Heart left ventricle (tissue), 13 donors: ENCODE measurements around the gene ARHGAP10.

Experiments
- CTCF ChIP-seq, 12 donors: fragments of 200-600 bp; sonication (generic) in 4 of 12; IDR thresholded peaks; one replicate each; pipeline versions ENCODE4 v1.5.0 to v1.8.0; 2018 to 2022; ENCODE audit warnings: antibody characterized with exemption in 12 of 12, mild to moderate bottlenecking in 5 of 12
- POLR2A ChIP-seq, 2 donors: fragments of 450-650 bp; IDR thresholded peaks; one replicate each; pipeline ENCODE4 v1.6.1; 2017; ENCODE audit warnings: antibody characterized with exemption in 2 of 2, mild to moderate bottlenecking in 2 of 2, moderate library complexity in 2 of 2
- donor health status: ischemic (EF 13 %, LVEDD 7.1; RV severe dilation, severe dysfunction).
- donor health status: DM: no; HTN: yes; CAD: no.
- donor health status: DM: no; HTN: no; CAD: no.
- donor health status: ischemic (EF 25% LVEDD 6.9; RV normal size, moderate dysfunction).
- donor health status: ischemic (EF 25% LVEDD 5.7; RV mildly dilated, moderate dysfunction).
- donor health status: ischemic (EF 35%, LVEDD 5.7; RV mildly dilated, moderate dysfunction).
- donor health status: nonischemic (EF 11% LVEDD 7.7; RV severe dilation, severe dysfunction).
- donor health status: DM: yes; HTN: yes; CAD: no.
- donor health status: PGD.
- donor health status: ischemic (EF 29% LVEDD 5.4; RV normal size, mild dysfunction).
- donor health status: nonischemic (EF 23%, LVEDD 6.1; RV moderate dilation, normal function).

GRCh38 chr4:148072789-148073188, 340.9 kb downstream of the ARHGAP10 start:
- no peak for TF ChIP-seq POLR2A (IDR thresholded peaks at IDR 0.05)
- no peak for TF ChIP-seq CTCF (IDR thresholded peaks at IDR 0.05)
